CD4-positive, alpha-beta T cell treated with Interleukin-17A for 1 hour (primary cell): Measurements from ENCODE around the gene C16orf86.
A peak's percentile ranks its signal among the peaks of the same experiment; 100 is the strongest.
"Not testable (repeated sequence)": the region's sequence is repeated elsewhere in the genome, so short reads cannot be mapped to it uniquely, and the experiment has no call there.

ENCODE experiments used
- DNase-seq: peaks from one replicate; pipeline ENCODE4 v3.0.0-alpha.2; 2020

C16orf86 gene

DNA sequence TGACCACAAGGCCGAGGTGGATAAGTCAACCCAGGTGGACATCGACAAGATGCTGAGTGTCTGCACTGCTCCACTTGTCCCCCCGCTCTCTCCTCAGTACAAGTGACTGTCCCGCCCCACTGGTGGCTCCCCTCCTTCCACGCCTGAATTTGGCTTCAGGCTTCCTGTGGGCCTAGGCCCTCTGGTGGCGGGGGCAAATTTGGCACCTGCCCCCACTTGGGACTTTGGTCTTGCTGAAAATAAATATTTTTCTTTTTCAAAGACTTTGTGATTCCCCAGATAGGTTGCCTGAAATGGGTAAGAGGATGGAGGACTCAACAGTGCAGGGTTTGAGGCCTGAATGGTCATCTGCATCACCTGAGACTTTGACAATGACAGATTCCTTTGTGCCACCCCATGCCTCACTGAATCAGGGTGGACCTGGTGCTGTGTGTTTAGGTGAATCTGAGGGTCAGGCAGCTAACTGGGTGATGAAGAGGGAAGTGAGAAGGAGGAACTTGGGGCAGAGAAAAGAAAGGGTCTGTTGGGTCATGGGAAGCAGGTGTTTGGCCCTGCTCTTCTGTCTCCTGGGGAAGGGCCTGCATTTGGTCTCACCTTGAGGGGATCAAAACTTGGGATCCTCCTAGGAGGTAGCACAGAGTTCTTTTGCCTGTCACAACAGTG is 2.0 kb downstream of the C16orf86 start:
- DNase-seq, result peak; percentile 29

DNA sequence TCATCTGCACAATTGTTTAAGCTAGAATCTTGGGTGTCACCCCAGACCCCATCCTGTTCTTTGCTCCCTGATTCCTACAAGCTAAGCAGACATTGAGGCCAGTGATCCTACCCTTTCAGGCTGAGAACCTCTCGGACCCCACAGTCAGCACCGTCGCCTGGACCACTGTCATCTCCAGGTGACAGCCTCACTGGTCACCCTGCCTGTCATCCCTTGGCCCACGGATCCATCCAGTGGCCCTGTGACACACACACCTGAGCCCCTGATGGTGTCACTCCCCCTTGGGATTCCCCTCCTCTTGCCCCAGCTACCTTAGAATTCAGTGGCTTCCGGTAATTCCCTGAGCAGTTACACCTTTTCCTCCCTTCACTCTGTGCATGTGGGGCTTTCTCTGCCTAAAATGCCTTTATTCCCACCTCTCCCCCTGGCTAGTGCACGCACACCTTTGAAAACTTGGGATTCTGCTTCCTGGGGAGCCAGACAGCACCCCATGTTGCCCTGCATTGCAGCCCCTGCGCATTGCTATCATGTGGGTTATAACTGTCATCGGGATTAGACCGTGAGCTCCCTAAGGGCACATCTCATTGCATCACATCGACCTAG is 3.0 kb downstream of the C16orf86 start:
- no peak for DNase-seq

DNA sequence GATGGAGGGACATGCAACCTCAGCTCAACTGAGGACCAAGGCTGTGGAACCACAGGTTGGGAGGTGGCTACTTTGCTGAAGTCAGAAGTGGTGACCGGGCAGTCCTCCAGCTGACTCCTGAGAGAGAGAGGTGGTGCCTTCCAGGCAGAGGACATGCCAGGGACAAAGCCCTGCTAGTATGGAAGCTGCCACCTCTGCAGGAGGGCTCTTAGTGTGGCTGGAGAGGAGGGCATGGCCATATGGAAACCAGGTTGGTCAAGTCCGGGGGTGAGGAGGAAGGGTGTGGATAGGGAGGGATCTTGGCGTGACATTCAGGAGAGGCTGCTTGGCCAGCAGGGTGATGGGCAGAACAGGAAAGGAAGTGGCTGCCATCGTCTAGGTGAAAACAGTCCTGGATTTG is 5.7 kb downstream of the C16orf86 start:
- no peak for DNase-seq

DNA sequence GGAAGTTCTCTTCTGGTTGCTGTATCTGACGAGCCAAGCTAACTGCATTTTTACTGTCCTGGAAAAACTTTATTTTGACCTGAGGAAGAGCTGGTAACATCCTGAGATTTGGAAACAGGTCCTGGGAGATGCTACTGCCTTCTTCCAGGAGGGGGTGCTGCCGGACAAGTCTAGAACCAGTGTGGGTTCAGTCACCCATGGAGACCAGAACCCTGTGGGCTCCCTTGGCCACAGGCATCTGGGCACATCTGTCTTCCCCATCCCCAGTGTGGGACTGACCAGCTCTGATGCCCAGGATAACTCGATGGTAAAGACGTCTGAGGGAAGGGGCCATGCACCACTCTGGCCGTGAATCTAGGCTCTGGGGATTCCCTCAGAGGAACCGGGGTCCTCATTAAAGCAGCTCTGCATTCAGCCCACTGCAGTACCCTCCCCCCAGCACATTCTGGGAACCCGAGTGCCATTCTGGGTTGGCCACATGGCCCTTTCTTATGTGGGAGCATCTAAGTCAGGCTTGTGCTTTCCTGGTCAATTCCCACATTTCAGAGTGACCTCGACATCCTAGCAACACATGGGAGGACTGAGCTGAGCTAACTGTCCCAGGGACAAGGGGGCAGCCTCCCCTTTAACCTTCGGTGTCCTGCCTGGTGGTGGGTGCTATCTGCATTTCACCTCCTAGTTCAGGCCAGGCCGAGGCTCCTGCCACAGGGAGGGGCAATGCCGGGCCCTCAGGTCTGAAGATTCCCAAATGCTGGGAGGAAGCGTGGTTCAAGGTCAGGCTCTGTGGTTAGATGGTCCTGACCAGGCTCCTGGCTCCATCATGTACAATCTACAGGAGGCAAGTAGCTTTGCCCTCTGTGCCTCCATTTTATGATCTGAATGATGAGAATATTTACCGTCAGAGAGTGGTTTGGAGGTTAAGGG is 6.4 kb downstream of the C16orf86 start:
- DNase-seq, result peak; percentile 65

DNA sequence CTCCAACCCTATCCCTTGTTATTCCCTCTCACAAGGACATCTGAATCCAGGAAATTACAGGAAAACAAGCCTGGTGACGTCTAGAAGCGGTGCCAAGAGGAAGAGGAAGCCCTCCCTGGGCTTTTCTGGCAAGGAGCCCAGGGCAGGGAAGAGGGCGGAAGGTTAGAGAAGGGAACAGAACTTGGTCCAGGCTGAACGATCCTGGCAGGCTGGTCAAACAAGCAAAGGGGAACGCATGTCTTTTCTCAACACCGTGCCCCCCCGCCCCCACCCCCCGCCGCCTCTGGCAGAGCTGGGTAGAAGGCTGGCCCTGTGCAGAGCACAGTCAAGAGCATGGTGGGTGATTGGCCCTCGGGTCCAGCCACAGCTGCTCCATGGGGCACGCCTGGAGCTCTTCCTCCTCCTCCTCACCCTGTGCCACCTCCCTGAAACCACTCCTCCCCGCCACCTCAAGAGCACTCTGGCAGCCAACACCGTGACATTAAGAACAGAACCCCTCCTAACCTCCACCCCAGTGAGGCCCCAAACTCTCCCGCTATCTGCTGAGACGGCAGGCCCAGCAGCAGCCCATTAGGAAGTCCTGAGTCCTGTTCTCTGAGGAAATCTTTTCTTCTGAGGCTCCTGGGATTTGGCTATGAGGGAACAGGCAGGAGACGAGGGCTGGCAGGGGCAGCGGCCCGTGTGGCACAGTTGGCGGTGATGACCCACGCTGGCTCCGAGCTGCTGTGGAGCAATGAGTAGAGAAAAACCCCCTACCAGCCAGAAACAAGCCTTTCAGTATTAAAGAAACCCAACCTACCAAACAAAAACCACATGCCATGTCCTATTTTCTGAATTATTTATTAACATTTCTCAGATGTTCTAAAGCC is 7.3 kb downstream of the C16orf86 start:
- DNase-seq, result no peak

DNA sequence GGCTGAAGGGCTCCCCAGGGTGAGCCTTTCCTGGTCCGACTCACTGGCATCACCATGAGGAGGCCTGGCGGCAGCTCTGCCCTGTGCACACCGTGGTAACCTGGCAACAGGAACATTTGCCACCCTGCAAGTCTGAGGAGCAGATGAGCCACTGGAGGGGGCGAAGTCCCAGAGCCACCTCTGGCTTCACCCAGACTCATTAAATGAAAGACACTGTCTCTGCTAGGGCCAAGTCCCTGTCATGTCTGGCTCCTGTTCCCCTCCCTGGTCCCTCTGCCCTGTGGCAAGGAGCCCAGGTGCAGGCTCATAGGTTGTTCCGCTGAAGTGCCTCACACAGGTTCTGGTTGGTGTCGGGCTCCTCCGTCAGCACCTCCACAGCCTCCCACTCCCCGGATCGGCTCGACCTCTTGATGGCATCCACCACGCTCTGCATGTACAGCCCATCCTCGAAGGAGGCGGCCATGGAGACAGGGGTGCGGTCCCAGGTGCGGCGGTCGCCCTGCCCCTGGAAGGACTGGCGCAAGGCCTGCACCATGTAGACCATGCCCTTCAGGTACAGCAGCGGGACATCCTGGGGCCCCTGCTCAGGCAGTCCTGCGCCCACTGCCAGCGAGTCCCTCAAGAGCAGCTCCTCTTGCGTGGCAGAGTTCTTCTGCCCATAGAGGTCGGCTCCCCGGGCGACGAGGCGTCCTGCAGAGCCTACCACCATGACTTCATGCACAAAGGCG is 8.4 kb downstream of the C16orf86 start:
- DNase-seq, result no peak

DNA sequence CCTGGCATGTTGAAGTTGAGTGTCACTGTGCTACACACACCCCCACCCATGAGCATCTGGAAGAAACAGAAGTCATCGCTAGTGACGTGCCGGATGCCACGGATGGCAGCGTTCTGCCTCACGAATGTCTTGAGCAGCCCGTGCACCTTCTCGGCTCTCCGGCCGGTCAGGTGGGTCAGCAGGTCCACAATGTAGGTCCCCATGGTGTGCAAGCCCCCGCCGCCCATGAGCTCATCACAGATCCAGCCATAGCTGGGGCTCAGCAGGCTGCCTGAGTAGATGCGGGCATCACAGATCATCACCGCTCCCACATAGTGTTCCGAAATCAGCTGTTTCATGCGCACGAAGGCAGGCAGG is 8.9 kb downstream of the C16orf86 start:
- no peak for DNase-seq

DNA sequence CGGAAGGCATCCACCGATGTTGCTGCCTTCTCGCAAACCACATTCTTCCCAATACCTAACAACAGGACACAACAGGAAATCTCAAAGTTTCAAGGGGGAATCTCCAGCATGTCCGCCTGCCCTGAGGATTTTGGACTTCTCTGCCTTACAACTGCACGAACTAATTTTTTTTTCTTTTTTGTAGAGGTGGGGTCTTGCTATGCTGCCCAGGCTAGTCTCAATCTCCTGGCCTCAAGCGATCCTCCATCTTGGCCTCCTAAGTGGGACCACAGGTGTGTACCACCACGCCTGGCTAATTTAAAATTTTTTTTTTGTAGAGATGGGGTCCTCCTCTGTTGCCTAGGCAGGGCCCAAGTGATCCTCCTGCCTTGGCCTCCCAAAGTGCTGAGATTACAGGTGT is 9.4 kb downstream of the C16orf86 start:
- DNase-seq, result no peak

DNA sequence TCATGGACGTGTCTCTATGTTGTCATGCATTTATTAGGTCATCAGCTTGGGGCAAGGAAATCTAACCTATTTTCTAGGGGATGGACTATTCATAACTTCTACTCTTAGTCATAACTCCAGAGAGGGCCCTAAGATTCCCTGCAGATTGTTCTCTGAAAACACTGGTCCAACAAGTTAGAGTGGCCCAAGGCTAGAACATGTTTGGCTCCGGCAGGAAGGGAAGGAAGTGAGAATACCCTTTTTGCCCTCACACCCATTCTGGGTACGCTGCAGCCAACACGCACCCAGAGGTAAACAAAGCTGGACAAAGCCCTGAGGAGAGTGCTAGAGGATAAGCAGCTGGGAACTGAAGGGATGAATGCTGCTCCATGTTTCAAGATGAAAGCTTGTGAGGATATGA is 9.9 kb downstream of the C16orf86 start:
- DNase-seq, result no peak

DNA sequence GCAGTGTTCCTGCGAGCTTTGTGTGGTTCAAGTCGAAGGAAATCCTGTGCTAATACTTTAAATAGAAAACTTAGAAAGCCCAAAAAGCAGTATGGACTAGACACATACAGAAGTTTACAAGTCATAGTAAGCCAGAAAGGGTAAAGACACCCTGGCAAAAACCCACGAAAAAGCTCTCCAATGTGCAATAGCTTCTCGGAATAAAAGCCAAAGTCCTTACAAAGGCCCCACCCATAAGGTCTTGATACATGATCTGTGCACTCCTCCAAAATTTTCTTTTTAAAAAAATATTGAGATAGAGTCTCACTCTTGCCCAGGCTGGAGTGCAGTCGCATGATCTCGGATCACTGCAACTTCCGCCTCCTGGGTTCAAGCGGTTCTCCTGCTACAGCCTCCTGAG is 10.3 kb downstream of the C16orf86 start:
- no peak for DNase-seq

DNA sequence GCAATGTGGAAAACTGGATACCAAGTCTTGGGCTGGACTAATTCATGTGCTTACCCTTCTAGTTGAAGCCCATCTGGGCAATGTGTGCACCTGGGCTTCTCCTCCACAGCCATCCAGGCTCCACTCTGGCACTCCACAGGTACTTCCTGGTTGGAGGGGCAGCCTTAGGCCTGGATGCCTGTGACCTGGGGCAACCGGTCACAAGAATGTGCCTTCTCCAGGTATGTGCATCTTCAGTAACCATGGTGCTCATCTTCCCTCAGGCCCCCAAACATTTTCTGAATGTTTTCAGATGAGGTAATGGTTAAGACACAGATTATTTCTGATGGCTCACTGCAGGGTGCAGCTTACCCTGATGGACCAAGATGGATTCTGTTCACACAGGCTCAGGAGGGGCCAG is 11.1 kb downstream of the C16orf86 start:
- DNase-seq, result no peak

DNA sequence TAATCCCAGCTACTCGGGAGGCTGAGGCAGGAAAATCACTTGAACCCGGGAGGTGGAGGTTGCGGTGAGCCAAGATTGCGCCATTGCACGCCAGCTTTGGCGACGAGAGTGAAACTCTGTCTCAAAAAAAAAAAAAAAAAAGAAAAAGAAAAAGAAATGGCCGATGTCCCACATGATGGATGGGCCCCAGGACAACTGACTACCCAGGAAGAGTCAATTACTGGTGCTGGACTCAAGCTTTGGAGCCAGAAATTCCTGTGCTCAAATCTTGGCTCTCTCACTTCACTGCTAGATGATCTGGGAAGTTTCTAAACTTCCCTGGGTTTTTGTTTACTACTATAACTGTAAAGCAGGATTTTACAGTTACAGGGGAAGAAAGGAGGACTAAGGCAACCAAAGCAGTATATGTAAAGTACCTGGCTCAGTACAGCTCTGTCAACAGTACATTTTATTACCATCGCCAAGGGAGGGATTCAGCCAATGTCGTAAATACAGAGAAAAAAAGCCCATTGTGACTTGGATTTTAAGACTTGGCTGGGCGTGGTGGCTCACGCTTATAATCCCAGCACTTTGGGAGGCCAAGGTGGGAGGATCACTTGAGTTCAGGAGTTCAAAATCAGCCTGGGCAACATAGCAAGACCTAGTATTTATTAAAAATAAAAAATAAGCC is 11.9 kb downstream of the C16orf86 start:
- no peak for DNase-seq

DNA sequence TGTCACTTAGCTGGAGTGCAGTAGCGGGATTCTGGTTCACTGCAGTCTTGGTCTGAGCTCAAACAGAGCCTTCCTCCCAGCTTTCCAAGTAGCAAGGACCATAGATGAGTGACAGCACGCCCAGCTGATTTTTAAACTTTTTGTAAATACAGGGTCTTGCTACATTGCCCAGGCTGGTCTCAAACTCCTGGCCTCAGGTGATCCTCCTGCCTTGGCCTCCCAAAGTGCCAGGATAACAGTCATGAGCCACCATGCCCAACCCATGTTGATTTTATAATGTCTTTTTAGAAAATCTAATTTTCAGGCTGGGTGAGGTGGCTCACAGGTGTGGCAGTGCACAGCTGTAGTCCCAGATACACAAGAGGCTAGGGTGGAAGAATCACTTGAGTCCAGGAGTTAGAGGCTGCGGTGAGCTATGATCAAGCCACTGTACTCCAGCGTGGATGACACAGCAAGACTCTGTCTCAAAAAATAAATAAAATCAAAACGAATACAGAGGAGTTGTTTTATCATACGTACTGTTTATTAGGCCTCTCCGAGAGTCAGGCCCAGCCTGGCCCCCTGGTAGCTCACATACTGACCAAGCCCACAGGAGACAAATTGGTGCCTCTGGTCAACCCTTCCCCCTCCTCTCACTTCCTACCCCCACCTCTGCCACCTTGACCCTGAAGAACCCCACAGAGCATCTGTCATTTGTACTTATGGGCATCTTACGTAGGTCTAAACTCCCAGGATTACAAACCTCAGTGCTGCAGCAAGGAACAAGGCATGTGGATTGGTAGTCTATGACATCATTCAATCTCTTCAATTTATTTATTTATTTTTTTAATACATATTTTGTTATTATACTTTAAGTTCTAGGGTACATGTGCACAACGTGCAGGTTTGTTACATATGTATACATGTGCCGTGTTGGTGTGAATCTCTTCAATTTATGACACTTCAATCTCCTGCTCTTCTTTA is 13.6 kb downstream of the C16orf86 start:
- no peak for DNase-seq

DNA sequence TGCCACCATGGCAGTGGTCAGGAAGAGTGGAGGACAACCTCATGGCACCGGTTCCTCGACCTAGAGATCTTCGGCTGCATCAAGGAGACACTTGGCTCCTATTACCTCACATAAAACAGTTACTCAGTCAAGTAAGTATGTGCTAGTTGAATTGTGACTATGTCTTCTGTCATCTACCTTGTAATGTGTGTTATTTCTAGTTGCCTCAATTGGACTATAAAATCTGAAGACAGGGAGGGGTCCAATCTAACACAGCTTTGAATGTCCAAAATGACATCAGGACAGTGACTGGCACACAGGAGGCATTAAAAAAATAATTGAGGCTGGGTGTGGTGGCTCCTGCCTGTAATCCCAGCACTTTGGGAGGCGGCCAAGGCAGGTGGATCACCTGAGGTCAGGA is 17.2 kb downstream of the C16orf86 start:
- no peak for DNase-seq

DNA sequence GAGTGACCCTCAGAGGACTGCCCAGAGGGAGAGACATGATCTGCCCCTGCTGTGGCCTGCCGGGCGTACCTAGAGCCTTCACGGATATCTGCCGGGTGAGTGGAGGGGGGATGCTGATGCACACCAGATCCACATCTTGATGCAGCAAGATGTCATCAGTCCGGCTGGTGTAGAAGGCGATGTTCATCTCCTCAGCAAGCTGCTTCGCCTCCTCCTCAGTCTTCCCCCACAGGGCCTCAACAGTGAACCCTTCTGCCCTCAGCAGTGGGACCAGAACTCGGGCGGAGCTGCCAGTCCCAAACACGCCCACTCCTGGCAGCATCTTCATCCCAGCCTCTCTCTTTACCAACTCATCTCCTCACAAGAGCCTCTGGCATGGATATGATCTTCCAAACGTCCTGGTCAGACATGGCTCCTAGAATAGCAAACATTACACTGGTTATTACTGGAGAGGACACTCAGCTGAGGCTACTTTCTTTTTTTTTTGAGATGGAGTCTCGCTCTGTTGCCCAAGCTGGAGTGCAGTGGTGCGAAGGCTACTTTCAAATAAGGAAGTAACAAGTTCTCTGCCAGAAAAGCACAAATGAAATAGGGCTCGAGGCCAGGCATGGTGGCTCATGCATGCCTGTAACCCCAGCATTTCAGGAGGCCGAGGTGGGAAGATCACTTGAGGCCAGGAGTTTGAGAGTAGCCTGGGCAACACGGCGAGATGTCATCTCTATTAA is 18.9 kb downstream of the C16orf86 start:
- DNase-seq, result no peak

DNA sequence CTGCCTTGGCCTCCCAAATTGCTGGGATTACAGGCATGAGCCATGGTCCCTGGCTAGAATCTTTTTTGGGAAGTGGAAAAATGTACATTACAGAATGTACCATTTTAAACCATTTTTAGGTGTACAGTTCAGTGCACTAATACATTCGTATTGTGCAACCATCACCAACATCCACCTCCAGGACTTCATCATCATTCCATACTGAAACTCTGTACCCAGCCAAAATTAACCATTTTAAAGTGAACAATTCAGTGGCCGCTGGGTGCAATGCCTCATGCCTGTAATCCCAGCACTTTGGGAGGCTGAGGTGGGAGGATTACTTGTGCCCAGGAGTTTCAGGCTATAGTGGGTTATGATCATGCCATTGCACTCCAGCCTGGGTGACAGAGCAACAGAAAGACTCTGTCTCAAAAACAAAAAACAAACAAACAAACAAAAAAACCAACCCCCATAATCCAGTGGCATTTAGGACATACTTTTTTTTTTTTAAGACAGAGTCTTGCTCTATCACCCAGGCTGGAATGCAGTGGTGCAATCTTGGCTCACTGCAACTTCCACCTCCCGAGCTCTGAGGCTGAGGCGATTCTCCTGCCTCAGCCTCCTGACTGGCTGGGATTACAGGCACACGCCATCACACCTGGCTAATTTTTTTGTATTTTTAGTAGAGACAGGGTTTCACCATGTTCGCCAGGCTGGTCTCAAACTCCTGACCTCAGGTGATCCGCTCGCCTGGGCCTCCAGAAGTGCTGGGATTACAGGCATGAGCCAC is 27.1 kb downstream of the C16orf86 start:
- not testable (repeated sequence) for DNase-seq

DNA sequence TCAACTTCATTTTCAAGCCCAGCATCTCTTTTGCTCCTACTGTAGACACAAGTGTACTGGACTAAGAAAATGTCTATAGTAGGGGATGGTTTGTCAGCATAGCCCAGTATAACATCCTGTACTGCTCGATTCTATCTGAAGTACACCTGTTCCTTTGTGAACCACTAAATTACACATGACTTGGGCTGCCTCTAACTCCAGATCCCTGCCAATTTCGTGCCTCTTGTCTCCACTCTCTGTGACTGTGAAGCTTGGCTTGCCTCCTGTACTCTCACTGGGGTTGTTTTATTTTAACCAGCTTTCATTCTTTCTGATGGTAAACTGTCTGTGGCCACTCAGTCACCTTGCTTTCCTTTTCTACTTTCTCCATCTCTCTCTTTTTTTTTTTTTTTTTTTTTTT is 28.0 kb downstream of the C16orf86 start:
- no peak for DNase-seq

DNA sequence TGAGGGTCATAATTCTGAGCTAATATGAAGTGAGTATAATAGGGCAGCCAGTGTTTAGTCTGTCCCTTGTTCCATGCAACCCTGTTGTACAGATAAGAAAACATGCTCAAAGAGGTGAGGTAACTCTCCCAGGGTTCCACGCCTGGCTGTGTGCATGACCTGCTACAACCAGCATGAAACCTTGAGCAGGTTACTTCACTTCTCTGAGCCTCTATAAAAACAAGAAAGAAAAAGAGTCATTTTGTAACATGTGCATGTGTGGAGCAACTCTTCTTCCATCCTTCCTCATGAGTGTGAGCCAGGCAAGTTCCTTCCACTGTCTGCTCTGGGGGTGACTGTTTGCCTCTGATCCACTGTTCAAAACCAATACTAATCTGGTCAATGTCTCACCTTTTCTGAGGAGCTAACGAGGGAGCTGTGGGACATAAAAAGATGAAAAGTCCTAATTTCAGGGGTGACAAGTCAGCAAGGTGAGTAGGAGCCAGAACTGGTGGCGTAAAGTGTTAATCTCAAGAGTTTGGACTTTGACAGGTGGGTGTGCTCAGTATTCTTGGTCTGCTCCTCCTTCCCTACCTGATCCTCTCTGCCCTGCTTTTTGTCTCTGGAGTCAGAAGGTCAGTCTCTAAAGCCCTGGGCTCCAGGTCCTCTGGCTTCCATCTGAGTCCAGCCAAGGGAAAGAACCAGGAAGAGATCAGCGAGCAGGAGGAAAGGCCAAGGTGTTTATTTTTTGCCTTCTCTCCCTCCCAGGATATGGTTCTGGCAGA is 31.0 kb downstream of the C16orf86 start:
- DNase-seq, result no peak
